ENCODE data around the gene MDGA2.

- no peak for TF ChIP-seq CTCF (IDR thresholded peaks at IDR 0.05)
- TF ChIP-seq POLR2A (IDR thresholded peaks at IDR 0.05): no peak
Measured at GRCh38 chr14:47060050-47060449, 615.4 kb downstream of the MDGA2 start.

Data from right lobe of liver (tissue), 4 donors.